HG03521 (cell line): ENCODE measurements around the gene GPD2.
A peak's percentile ranks its signal among the peaks of the same experiment; 100 is the strongest.
"Not testable (repeated sequence)": the region's sequence is repeated elsewhere in the genome, so short reads cannot be mapped to it uniquely, and the experiment has no call there.

Experiments used
- ATAC-seq: cut with Tn5 transposase; IDR thresholded peaks from one replicate; pipeline ENCODE4 v1.9.1; 2021; ENCODE audit warnings: mild to moderate bottlenecking, moderate library complexity; ENCODE audit not compliant: unreplicated experiment

The GPD2 gene

GRCh38 chr2:156473445-156473844 lies 37.3 kb downstream of the GPD2 start:
- ATAC-seq: no peak

- no peak for ATAC-seq
These were observed 38.2 kb downstream of the GPD2 start for GRCh38 chr2:156474401-156474800.

- peak; percentile 37 for ATAC-seq
These were observed 40.1 kb downstream of the GPD2 start for GRCh38 chr2:156476021-156476849.

- peak; percentile 80 for ATAC-seq
These were observed 40.6 kb downstream of the GPD2 start for GRCh38 chr2:156476850-156477206.

DNA sequence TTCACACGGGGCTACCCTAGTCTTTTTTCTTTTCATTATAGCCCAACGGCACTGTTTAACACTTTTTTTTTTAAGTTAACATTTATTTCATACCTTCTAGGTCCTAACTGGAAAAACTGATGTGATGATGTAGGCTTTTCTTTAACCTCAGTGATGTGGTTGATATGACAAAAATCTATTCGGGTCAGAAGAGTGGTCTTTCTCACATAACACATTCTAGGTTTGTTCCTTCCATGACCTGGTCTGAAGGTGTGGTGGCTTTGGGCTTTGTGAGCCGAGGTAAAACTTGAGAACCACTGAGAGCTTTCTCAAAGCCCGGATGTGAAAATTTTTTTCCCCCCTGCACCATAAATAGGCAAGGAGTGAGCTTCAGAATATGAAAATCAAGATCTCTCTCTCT lies 44.2 kb downstream of the GPD2 start:
- no peak for ATAC-seq

GRCh38 chr2:156481312-156481711 lies 45.1 kb downstream of the GPD2 start:
- ATAC-seq: no peak

DNA sequence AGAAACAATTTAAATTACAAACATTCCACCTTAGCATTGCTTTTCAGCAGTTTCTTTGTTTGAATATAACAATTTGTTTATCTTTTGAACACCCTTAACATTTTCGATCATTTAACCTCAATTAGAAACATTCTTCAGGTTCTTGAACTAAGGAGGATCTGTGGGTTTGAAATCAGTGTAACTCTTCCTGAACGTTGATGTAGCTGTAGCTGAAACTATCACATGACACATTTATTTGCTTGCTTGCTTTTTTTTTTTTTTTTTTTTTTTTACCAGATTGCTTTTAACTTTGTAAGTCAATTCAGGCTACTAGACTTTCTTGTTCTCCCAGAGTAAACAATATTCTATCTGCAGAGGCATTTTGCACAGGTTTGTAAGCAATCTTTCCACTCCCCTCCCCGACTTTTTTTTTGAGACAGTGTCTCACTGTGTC lies 47.6 kb downstream of the GPD2 start:
- no peak for ATAC-seq

- no peak for ATAC-seq
These were observed 50.0 kb downstream of the GPD2 start for GRCh38 chr2:156486147-156486546.

- no peak for ATAC-seq
These were observed 50.4 kb downstream of the GPD2 start for GRCh38 chr2:156486614-156487013.

- ATAC-seq: no peak
These were observed 53.0 kb downstream of the GPD2 start for GRCh38 chr2:156489195-156489594.

- ATAC-seq: no peak
These were observed 53.7 kb downstream of the GPD2 start for GRCh38 chr2:156489750-156490465.

- ATAC-seq: no peak
These were observed 54.3 kb downstream of the GPD2 start for GRCh38 chr2:156490466-156490840.

- ATAC-seq: no peak
These were observed 55.0 kb downstream of the GPD2 start for GRCh38 chr2:156491176-156491575.

GRCh38 chr2:156492979-156493378 lies 56.8 kb downstream of the GPD2 start:
- ATAC-seq: no peak

DNA sequence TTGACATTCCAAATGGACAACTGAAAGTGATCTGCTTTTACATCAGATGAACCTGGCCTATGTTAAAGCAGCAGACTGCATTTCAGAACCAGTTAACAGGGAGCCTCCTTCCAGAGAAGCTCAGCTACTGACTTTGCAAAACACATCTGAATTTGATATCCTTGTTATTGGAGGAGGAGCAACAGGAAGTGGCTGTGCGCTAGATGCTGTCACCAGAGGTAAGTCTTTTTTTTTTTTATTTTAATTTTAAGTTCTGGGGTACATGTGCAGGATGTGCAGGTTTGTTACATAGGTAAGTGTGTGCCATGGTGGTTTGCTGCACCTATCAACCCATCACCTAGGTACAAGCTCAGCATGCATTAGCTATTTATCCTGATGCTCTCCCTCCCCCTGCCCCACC lies 59.8 kb downstream of the GPD2 start:
- ATAC-seq: not testable (repeated sequence)

DNA sequence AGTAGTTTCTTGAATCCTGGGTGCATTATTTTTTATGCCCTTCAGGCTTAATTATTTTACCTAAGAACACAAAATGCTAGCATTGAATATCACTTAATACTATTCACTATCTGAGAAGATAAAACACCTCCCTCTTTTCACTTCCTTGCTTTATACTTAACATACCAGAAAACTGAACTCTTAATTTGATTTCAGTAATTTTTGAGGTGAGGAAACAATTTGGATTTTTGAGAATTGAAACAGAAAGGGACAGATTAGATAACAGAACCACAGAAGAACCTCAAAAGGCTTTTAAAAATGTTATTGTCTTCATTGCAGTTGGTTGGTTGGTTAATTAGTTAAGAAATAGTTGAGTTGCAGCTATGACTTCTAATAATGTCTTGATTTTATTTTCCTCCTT lies 69.5 kb downstream of the GPD2 start:
- peak; percentile 71 for ATAC-seq

DNA sequence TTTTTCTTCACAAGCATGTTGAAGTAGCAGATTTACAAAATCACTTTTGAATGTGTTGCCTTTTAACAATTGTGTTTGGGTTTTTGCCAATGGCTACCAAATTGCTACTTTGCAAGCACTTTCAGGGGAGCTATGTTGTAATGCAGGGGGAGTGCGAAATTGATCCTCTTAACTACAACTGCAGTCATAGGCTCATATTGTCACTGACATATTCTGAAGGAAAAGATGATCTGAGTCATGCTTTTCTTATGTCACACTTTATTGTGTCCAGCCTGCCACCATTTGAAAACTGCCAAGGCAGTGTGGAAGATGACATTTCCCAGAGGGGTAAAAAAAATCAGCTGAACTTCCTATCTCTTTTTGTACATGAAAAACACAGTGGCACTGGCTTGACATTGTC lies 74.9 kb downstream of the GPD2 start:
- ATAC-seq: no peak

- peak; percentile 69 for ATAC-seq
These were observed 75.6 kb downstream of the GPD2 start for GRCh38 chr2:156511803-156512202.

- peak; percentile 57 for ATAC-seq
These were observed 76.3 kb downstream of the GPD2 start for GRCh38 chr2:156512451-156512850.

- no peak for ATAC-seq
These were observed 77.0 kb downstream of the GPD2 start for GRCh38 chr2:156513219-156513618.

DNA sequence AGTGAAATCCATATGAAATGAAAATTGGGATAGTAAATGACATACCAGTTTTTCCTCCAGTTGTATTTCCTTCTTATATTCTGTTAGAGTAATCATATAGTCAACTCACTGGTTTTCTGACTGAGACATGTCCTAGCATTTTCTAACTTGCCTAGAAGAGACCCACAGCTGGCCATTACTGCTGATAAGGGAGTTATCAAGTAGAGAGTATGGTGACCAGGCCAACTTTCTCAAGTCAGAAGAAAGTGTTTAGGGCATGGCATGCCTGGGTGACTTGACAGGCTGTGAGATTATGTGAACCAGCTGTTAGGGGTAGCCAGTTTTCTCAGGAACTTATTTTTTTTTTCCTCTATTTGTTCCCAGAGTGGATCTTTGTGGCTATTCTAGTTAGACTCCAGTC lies 81.2 kb downstream of the GPD2 start:
- ATAC-seq: no peak

- ATAC-seq: no peak
These were observed 82.0 kb downstream of the GPD2 start for GRCh38 chr2:156518138-156518537.
